SIG-M5 treated with dmso at 0.1 percent for 504 hours (cell line): ENCODE results near the gene PLEKHG4B.

Experiments
- DNase-seq: peaks from one replicate; lab custom pipeline; 2025; ENCODE audit not compliant: unreplicated experiment; lab: John Stamatoyannopoulos, UW

PLEKHG4B gene

GRCh38 chr5:128446-128845, 36.5 kb downstream of the PLEKHG4B start:
- no peak for DNase-seq

- no peak for DNase-seq
Measured at GRCh38 chr5:129148-129547, 37.2 kb downstream of the PLEKHG4B start.

GRCh38 chr5:129820-130219, 37.9 kb downstream of the PLEKHG4B start:
- no peak for DNase-seq

- peak; percentile 42 for DNase-seq
Measured at GRCh38 chr5:130601-131131, 38.7 kb downstream of the PLEKHG4B start.

- peak; percentile 18 for DNase-seq
Measured at GRCh38 chr5:136901-137300, 44.9 kb downstream of the PLEKHG4B start.

- no peak for DNase-seq
Measured at GRCh38 chr5:137741-138140, 45.8 kb downstream of the PLEKHG4B start.

- DNase-seq: no peak
Measured at GRCh38 chr5:138936-139335, 47.0 kb downstream of the PLEKHG4B start.

- DNase-seq: no peak
Measured at GRCh38 chr5:139579-140442, 47.8 kb downstream of the PLEKHG4B start.

GRCh38 chr5:140443-140829, 48.5 kb downstream of the PLEKHG4B start:
- DNase-seq: no peak

- DNase-seq: no peak
Measured at GRCh38 chr5:141211-141610, 49.2 kb downstream of the PLEKHG4B start.

- no peak for DNase-seq
Measured at GRCh38 chr5:141761-142160, 49.8 kb downstream of the PLEKHG4B start.

GRCh38 chr5:142246-142810, 50.4 kb downstream of the PLEKHG4B start:
- DNase-seq: no peak

- no peak for DNase-seq
Measured at GRCh38 chr5:143041-143440, 51.1 kb downstream of the PLEKHG4B start.

- DNase-seq: no peak
Measured at GRCh38 chr5:144941-145340, 53.0 kb downstream of the PLEKHG4B start.

- no peak for DNase-seq
Measured at GRCh38 chr5:145585-146323, 53.8 kb downstream of the PLEKHG4B start.

- no peak for DNase-seq
Measured at GRCh38 chr5:147751-148150, 55.8 kb downstream of the PLEKHG4B start.

GRCh38 chr5:149745-150485, 57.9 kb downstream of the PLEKHG4B start:
- no peak for DNase-seq

- DNase-seq: no peak
Measured at GRCh38 chr5:150746-151145, 58.8 kb downstream of the PLEKHG4B start.

- DNase-seq: no peak
Measured at GRCh38 chr5:152077-152476, 60.1 kb downstream of the PLEKHG4B start.

- DNase-seq: no peak
Measured at GRCh38 chr5:153256-153655, 61.3 kb downstream of the PLEKHG4B start.

- no peak for DNase-seq
Measured at GRCh38 chr5:154236-154635, 62.3 kb downstream of the PLEKHG4B start.
